CD4-positive, alpha-beta T cell treated with Interleukin-4 for 1 hour (primary cell): Measurements from ENCODE around the gene POLR2J.
A peak's percentile ranks its signal among the peaks of the same experiment; 100 is the strongest.

ENCODE experiments used
- DNase-seq, 2 donors: peaks; one replicate each; pipeline ENCODE4 v3.0.0-alpha.2; 2020 to 2022

The POLR2J gene

GRCh38 chr7:102434039-102434486, 44.7 kb downstream of the POLR2J start:
- DNase-seq = peak in 1 of 2 donors; percentile 32

GRCh38 chr7:102433219-102434038, 45.3 kb downstream of the POLR2J start, which contains the start of gene ORAI2:
Gene ORAI2 (plus strand): TSS chr7:102433575. CDS start chr7:102438957, 5,382 bp downstream.
- peak; percentile 87 to 89 for DNase-seq

- peak in 1 of 2 donors; percentile 64 for DNase-seq
Measured at GRCh38 chr7:102432442-102433218, 46.1 kb downstream of the POLR2J start.

GRCh38 chr7:102431617-102432298, 47.0 kb downstream of the POLR2J start:
- DNase-seq = peak; percentile 82 to 84

GRCh38 chr7:102429141-102429899, 49.4 kb downstream of the POLR2J start:
- no peak for DNase-seq

- DNase-seq = no peak
Measured at GRCh38 chr7:102427019-102427405, 51.7 kb downstream of the POLR2J start.

- peak; percentile 81 for DNase-seq
Measured at GRCh38 chr7:102426268-102427018, 52.3 kb downstream of the POLR2J start.

- DNase-seq = peak; percentile 90 to 93
Measured at GRCh38 chr7:102425639-102426267, 53.0 kb downstream of the POLR2J start.

- no peak for DNase-seq
Measured at GRCh38 chr7:102424787-102425218, 53.9 kb downstream of the POLR2J start.

GRCh38 chr7:102424129-102424551, 54.6 kb downstream of the POLR2J start:
- no peak for DNase-seq
